NCI-H345 treated with DMSO at 0.1 percent for 48 hours (cell line): ENCODE measurements around the gene ZNF610.

ENCODE experiments used
- DNase-seq: peaks from one replicate; lab custom pipeline; 2025; ENCODE audit not compliant: unreplicated experiment; lab: John Stamatoyannopoulos, UW

The ZNF610 gene

GRCh38 chr19:52397310-52398080 lies 61.5 kb downstream of the ZNF610 start, which contains the start of gene ZNF528:
Gene ZNF528 (plus strand): TSS chr19:52397849. CDS start chr19:52402014, 4,165 bp downstream.
- peak; percentile 71 for DNase-seq

- DNase-seq = no peak
Measured at GRCh38 chr19:52398081-52398441, 62.0 kb downstream of the ZNF610 start.

- DNase-seq = no peak
Measured at GRCh38 chr19:52410276-52410675, 74.2 kb downstream of the ZNF610 start.

GRCh38 chr19:52415711-52416110 lies 79.7 kb downstream of the ZNF610 start:
- DNase-seq = no peak
